Umbilical cord (tissue), 2 donors: ENCODE results near the gene BACH2. TPM values are rescaled to one million over a fixed set of nuclear protein-coding genes. Genes with fewer than 3 reads are reported as not detected.
"Not testable (repeated sequence)": the region's sequence is repeated elsewhere in the genome, so short reads cannot be mapped to it uniquely, and the experiment has no call there.

ENCODE experiments used
- DNase-seq: peaks from one replicate; pipeline ENCODE4 v3.0.0-alpha.2; 2015; ENCODE audit warnings: low spot score
- total RNA-seq: library from RNA; depleted of rRNA; stranded (reverse); fragments of >200 nt; gene quantifications from one replicate; pipeline ENCODE4 v1.2.3, GENCODE V29; 2014; ENCODE audit warnings: low replicate concordance; ENCODE audit not compliant: insufficient read depth

Gene BACH2
- total RNA-seq, 1 donor from 2014 or later: 7.9 TPM

DNA sequence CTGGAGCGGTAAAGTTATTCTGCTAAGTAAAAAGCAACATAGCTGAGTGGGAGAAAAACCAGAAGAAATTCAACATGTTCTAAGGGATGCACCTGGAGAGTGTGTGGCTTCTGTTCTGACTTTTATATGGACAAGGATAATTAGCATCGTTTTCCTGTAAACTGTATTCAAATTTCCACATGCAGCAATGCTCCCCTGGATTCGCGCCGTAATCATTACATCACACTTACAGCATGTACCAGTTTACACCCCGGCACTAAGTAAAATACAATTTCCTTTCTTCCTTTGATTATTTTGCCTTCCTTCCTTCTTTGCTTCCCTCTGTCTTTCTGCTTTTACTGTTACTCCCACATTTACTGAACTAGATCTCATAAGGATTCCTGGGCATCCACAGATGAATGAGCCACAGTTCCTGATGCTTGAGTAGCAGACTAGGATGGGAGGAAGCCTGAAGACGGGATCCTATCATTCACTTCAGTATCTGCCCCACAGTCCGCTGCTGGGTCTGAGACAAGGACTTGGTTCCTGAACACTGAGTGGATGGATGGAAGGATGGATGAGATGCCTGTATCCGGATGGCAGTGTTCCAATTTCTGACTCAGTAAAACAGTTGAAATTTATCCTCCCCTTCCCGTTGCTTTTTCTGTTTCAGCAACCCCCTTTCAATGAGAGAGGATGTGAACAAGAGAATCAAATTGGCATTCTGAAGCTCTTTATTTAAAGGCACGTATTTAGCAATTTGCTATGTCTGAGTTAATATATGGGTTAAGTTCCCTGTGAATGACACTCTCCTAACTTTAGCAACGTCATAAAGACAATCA lies 227.7 kb downstream of the BACH2 start:
- DNase-seq: no peak

DNA sequence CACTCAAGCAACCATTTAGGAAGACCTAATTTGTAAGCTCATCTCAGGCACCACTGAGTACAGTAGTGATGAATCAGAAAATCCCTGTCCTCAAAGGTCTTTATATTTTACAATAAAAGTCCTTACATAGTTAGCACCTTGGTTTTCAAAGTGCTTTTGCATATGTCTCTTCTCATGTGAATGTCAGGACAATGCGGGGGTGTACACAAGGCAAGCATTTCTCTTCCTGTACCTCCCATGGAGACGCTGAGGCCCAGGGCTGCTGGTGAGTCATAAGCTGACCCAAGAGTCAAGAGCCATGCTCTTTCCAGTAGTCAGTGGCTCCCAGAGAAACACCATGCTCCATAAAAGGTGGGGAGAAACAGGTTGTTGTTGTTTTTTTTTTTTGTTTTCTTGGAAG lies 228.4 kb downstream of the BACH2 start:
- DNase-seq: no peak

DNA sequence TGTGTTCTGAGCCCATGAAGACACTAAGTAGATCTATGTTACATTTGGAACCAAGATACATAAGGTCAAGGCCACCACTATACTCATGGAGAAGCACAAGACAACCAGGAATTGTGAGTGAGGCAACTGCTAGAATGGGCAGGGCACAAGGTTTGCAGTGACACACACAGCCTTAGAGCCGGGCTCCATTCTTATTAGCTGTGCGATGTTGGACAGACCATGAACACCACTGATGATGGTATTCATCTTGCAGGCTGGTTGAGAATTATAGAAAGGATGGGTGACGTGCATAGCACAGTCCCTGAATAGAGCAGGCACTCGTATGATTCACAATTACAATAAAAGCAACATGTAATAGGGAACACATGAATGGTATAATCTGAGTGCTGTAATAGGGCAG lies 229.9 kb downstream of the BACH2 start:
- DNase-seq: no peak

DNA sequence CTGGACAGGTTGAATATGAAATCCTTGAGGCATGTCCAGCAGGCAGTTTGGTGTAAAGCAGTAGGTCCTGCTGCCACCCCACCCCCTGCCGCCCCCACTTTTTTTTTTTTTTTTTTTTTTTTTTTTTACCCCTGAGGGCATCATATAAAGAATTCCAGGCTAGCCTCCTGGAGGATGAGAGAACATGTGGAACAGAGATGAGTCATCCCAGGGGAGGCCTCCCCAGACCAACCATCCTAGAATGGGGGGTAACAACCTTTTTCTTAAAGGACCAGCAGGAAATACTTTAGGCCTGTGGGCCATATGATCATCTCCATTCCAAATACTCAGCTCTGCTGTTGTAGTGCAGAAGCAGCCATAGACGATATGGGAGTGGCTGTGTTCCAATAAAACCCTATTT lies 231.5 kb downstream of the BACH2 start:
- DNase-seq: no peak

DNA sequence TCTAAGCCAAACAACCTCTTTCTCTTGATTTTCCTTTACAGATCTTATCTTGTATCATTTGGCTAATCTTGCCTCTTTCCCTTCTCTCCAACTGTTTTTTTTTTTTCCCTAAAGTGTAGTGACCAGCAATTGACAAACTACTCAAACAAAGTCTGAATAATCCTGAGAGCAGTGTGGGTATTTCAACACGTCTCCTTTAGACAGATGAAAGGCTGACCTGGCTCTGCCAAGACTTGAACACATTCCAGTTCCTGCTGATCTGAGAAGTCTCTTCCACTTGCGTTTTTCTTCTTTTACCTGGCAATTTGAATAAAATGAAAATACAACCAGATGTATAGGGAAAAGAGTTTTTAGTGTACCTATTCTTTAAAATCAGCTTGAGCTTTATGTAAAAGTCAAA lies 234.0 kb downstream of the BACH2 start:
- DNase-seq: no peak

DNA sequence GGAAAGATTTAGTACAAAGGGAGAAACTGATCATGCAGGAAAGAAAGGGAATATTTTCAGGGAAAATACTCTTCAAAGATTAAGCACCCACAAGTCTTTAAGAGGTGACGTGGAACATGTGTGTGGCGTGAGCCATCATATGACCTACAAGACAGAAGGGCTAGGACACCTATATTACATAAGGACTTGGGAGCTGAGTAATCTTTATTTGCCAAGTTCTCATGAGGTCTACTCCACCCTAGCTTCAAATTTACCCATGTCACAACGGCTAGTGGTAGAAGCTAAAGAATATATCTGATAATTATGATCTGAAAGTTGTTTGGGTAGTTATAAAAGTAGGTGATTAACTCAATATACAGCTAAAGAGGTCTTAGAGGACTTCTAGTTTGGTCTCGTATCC lies 234.6 kb downstream of the BACH2 start:
- DNase-seq: no peak

DNA sequence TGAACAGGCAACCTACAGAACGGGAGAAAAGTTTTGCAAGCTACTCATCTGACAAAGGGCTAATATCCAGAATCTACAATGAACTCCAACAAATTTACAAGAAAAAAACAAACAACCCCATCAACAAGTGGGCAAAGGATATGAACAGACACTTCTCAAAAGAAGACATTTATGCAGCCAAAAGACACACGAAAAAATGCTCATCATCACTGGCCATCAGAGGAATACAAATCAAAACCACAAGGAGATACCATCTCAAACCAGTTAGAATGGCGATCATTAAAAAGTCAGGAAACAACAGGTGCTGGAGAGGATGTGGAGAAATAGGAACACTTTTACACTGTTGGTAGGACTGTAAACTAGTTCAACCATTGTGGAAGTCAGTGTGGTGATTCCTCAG lies 237.5 kb downstream of the BACH2 start:
- DNase-seq: not testable (repeated sequence)

DNA sequence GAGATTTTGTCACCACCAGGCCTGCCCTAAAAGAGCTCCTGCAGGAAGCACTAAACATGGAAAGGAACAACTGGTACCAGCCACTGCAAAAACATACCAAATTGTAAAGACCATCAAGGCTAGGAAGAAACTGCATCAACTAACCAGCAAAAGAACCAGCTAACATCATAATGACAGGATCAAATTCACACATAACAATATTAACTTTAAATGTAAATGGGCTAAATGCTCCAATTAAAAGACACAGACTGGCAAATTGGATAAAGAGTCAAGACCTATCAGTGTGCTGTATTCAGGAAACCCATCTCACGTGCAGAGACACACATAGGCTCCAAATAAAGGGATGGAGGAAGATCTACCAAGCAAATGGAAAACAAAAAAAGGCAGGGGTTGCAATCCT lies 240.7 kb downstream of the BACH2 start:
- not testable (repeated sequence) for DNase-seq

DNA sequence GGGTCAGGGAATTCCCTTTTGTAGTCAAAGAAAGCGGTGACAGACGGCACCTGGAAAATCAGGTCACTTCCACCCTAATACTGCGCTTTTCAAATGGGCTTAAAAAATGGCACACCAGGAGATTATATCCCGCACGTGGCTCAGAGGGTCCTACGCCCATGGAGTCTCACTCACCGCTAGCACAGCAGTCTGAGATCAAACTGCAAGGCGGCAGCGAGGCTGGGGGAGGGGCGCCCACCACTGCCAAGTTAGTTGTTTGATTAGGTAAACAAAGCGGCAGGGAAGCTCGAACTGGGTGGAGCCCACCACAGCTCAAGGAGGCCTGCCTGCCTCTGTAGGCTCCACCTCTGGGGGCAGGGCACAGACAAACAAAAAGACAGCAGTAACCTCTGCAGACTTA lies 242.4 kb downstream of the BACH2 start:
- not testable (repeated sequence) for DNase-seq

DNA sequence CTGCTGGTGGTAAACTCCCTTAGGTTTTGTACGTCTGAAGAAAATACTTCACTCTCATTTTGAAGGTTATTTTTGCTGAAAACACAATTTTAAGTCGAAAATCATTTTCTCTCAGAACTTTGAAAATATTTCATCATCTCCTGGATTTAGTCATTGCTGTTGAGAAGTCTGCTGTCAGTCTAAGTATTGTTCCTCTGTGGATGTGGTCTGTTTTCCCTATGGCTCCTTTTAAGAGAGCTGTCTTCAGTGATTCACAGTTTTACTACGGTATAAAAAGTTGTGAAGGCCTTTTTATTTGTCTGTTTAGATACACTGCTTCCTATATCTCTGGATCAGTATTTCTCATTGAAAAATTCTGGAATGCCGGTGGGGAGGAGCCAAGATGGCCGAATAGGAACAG lies 243.0 kb downstream of the BACH2 start:
- DNase-seq: no peak

DNA sequence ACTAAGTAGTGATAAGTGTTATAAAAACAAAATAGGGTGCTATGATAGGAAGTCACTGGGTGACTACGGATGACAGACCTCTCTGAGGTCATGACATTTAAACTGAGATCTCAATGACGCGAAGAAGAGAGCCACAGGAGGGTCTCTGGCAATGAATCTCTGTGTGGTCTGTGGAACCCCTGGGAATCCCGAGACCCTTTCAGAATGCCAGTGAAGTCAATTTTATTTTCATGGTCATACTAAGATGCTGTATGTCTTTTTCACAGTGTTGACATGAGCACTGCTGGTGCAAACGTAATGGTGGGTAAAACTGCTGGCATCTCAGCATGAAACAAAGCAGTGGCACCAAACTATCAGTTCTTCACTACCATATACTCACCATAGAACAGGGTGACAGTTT lies 247.3 kb downstream of the BACH2 start:
- DNase-seq: no peak

DNA sequence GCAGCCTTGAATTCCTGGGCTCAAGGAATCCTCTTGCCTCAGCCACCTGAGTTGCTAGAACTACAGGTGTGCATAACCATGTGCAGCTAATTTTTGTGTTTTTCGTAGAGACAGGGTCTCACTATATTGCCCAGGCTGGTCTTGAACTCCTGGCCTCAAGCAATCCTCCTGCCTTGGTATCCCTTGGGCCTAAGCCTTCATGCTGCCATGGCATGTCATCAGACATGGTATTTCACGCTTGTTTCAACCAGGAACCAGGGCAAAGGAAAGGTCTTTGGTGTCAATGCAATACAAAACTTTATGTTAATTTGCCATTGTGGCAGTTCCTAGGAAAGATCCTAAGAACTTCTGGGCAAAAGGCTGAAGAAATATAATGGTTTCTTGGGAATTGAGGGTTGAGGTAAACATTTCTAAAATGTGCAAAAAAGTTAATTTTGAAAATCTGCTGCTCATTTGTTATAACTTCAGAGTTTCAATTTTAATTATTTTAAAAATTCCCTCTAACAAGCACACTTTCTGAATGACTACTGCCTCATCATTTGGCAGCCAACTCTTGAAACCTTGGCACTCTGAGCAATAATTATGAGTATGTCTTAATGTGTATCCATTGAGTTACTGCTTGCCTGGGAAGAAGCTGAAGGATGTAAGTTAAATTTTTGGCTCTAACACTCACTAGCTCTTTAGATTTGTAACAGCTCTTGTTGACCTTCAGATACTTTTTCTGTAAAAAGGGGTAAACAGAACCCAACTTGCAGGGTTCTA lies 248.3 kb downstream of the BACH2 start:
- DNase-seq: no peak

DNA sequence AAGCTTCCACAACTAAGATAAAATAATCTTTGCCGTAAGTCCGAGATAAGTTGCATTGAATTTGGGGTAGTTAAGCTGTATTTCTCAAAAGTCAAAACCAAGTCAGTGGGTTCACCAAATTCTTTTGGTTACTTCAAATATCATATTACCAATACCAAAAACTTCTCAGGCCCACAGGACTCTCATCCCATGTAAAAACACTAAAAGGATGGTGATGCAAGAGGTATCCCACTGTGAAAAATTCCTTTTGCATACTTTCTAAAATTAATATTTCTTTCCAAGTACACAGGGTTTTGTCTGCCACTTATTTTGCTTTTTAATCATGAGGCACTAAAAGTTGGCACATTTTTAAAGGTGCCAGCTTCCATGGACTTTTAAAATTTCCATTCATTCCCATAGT lies 251.1 kb downstream of the BACH2 start:
- no peak for DNase-seq

DNA sequence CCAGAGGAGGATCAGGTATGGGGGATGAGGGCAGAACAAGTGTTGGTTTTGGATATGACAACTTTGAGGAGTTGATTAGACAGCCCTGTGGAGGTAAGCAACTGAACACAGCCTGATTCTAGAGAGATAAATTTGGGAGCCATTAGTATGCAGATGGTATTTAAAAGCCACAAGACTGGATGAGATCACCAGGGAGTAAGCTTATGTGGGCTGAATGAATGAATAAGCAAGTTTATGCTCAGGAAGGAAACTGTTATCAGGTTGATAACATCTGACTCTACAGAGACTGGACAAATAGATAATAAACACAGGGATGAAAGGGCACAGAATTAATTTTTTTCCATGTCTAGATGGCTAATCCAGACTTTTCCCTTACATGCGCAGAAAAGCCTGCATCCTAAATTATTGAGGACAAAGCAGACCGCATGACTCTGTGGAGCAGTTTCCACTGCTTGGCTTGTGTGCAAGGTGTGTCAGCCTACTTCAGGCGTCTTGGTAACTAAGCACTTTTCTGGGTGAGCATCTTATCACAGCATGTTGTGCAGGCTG lies 251.7 kb downstream of the BACH2 start:
- DNase-seq: peak; percentile 47

DNA sequence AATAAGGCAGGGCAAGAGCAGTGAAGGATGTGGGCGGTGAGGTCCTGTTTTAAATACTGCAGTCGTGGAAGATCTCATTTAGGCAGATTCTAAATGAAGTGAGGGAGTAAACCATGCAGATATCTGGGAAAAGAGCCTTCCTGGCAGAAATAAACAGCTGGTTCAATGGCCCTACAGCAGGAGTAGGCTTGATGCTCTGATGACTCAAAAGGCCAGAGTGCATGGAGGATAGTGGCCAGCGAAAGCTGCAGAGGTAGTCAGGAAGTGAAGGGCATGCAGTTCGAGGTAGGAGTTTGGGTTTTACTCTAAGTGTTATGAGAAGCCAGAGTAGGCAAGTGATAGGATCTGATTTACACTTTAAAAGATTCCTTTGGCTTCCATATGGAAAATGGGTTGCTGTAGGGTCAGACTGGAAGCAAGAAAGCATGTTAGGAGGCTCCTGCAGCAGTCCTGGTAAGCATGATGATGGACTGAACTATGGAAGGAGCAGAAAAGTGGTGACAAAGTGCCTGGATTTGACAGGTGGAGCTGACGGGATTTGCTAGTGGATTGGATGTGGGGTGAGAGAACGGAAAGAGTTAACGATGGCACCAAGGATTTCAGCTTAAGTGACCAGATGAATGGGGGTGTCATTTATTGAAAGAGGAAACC lies 252.3 kb downstream of the BACH2 start:
- no peak for DNase-seq

DNA sequence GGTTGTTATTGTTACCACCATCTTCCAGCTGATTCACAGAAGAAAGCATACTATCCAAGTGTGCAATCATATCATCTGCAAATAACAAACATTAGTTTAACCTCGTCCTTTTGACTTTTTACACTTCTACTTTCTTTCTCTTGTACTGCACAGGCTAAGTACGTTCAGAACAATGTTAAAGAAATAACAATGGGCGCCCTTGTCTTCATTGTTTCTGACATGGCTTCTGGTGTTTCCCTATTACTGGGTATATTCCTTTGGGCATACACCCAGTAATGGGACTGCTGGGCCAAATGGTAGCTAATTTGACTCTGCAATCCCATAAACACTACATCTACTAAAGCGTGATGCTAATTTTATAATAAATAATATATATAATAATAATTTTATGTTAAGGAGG lies 255.7 kb downstream of the BACH2 start:
- DNase-seq: no peak

DNA sequence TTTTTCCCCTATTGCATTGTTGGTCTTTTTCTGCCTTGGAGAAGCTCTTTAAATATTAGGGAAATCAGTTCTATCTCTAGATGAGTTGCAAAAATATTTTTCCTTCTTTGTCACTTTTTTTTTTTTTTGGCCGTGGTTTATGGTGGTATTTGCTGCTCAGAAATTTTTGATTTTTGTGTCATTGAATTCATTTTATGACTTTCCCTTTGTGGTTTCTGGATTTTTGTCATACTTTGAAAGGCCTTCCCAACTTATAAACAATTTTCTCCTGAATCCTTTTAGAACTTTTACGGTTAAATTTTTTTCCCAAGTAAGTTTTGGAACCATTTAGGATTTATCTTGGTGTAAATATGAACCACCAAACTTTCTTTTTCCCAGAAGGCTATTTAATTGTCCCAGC lies 256.7 kb downstream of the BACH2 start:
- no peak for DNase-seq

DNA sequence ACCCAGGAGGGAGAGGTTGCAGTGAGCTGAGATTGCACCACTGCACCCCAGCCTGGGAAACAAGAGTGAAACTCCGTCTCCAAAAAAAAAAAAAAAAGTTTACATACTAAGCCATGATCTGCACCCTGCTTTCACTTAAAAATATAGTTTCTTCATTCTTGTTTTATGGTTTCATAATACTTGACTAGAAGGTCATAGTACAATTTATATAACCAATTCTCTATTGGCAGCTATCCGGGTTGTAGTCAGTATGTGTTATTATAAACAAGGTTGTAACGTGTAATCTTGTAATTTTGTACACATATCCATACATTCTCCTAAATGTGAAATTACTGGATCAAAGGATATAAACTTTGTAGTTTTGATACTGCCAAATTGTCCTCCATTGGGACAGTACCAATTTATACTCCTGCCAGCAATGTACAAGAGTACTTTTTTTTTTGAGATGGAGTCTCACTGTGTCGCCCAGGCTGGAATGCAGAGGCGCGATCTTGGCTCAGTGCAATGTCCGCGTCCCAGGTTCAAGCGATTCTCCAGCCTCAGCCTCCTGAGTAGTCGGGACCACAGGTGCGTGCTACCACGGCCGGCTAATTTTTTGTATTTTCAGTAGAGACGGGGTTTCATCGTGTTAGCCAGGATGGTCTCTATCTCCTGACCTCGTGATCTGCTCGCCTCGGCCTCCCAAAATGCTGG lies 257.5 kb downstream of the BACH2 start:
- no peak for DNase-seq

DNA sequence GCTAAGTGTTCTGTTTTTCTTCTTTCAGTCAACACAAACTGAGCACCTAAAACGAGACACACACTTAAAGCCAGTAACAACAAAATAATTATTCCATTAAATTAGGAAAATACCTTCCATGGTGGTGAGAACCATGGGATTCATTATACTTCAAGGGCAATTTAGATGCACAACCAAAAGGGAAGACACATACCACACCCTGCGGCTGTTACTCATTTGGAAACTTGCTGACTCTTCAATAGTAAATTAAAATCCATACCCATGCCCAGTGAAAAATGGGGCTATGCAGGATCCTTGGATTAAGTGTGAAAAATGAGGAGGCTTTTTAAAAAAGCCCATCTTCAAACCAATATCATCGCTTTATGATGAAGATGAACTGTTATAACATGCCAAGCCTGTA lies 259.7 kb downstream of the BACH2 start:
- peak; percentile 32 for DNase-seq

DNA sequence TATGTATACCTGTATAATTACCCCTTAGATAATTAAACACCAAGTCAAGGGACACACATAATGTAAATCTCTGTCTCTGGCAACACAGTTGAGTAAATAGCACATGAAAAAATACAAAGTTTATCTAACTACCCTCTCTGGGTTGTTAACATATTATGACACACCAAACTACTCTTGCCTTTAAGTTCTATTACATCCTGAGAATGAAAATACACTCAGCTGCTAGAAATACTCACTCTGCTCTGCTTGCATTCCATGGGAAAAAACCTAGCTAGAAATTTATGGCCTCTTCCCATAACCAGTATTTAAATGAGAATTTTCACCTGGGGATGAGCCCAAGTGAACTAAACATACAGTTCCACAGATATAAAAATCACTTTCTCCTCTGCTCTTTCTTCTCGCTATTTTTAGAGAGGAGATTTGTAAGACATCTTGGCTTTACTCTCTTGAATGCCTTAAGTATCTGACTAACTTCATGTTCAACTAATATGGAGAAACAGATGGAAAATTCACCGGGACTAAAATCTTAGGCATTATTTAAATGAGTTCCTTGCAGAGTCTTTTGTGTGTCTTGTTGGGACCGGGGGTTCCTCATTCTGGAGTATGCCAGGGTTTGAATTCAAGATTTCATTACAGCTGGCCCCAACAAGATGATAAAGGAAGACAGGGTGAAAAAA lies 261.5 kb downstream of the BACH2 start:
- peak; percentile 66 for DNase-seq

DNA sequence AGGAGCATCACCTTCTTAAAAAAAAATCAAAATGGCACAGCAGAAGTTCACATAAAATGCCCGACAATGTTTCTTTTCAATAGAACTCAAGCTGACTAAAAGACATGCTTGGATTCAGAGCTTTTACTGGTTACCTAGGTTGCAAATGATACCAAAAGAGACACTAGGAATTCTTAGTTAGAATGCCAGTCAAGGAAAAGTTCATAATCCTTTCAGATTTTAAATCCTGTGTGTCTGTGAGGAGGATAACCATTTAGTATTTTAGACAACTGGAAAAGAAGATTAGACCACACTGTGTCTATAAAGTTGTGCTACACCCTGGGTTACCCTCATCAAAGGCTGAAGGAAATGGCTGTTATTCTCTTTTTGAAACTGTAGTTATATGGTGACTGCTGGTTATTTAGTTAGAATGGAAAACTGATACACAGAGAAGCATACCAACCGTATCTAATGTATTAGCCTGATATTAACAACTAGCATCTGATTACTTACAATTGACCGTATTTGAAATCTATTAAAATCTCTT lies 262.8 kb downstream of the BACH2 start:
- peak; percentile 22 for DNase-seq
